Epithelial cell of esophagus (primary cell): ENCODE measurements around the gene MAML3.
A peak's percentile ranks its signal among the peaks of the same experiment; 100 is the strongest.

ENCODE experiments used
- DNase-seq: peaks from one replicate; pipeline ENCODE4 v3.0.0; 2010; ENCODE audit warnings: low read depth
- H3K4me3 ChIP-seq: 2 replicates; pipeline ENCODE4 v1.5.1; 2011; ENCODE audit warnings: mild to moderate bottlenecking, low read length, control low read depth
- TF ChIP-seq, protein P1 (sequence below): IDR thresholded peaks from 2 replicates; pipeline ENCODE4 v1.5.1; 2011; ENCODE audit warnings: low read depth, mild to moderate bottlenecking, low read length, control low read depth, inconsistent platforms; ENCODE audit not compliant: insufficient read depth; ENCODE audit errors: missing control alignments

Gene MAML3

DNA sequence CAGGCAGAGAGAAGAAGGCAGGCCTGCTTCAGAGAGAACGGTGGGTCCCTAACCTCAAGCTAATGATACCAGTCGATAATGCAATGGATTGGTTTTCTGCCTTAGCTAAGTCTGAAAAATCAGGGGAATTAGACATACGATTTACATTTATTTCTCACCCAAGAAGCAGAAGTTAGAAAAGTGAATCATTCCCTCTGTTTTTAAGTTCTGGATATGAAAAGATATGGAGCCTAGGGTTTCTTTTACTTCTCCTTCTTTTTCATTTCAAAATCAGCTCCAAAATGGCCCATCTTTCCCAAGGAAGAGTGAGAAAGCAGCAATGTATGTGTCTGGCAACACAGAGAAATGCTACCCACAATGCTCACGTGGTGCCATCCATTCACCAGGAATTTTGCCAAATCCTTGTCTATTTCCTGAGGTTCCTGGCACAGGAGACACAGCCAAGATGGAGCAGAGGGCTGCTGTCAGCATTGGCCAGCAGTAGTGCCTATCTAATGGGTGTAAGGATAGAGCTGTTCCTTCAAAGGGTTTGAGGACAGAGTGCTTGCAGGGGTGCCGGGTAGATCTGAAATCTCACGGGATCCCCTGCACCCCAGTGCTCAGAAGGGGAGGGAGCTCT lies 231.5 kb downstream of the MAML3 start:
- DNase-seq: peak; percentile 16
- TF ChIP-seq, protein P1, sequence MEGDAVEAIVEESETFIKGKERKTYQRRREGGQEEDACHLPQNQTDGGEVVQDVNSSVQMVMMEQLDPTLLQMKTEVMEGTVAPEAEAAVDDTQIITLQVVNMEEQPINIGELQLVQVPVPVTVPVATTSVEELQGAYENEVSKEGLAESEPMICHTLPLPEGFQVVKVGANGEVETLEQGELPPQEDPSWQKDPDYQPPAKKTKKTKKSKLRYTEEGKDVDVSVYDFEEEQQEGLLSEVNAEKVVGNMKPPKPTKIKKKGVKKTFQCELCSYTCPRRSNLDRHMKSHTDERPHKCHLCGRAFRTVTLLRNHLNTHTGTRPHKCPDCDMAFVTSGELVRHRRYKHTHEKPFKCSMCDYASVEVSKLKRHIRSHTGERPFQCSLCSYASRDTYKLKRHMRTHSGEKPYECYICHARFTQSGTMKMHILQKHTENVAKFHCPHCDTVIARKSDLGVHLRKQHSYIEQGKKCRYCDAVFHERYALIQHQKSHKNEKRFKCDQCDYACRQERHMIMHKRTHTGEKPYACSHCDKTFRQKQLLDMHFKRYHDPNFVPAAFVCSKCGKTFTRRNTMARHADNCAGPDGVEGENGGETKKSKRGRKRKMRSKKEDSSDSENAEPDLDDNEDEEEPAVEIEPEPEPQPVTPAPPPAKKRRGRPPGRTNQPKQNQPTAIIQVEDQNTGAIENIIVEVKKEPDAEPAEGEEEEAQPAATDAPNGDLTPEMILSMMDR: no peak
- no peak overlapping the region for H3K4me3 ChIP-seq

DNA sequence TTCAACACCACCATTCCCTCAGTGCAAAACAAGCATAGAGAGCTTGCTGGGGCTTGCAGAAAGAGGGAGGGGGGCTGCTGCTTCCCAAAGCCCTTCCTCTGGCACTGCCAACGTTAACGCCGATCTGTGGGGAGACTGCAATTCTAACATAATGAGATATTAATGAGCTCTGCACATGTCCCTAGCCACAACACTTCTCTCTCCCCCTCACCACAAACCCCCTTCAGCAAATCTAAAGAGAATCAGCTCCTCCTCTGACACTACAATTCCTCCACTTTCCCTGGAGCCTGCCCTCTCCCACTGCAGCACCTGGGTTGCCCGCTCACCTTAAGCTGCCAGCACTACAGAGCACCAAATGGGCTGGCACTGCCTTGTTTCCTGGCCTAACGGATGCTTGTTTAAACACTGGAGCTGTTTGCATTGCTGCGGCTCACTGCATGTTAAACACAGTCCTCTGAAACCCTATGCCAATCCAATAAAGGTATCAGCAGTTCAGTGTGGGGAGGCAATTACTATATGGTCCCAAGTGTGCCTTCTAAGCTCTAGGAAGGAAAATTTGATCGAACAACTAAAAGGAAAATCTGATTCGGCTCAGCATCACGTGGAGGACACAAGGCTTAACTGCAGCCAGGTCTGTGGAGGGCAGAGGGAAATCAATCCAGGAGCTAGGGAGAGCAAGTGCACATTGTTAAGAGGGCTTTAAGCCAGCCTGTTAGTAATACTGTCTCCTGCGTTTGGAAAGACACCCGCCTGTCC lies 232.4 kb downstream of the MAML3 start:
- no peak overlapping the region for H3K4me3 ChIP-seq
- no peak for DNase-seq
- TF ChIP-seq, protein P1: no peak

DNA sequence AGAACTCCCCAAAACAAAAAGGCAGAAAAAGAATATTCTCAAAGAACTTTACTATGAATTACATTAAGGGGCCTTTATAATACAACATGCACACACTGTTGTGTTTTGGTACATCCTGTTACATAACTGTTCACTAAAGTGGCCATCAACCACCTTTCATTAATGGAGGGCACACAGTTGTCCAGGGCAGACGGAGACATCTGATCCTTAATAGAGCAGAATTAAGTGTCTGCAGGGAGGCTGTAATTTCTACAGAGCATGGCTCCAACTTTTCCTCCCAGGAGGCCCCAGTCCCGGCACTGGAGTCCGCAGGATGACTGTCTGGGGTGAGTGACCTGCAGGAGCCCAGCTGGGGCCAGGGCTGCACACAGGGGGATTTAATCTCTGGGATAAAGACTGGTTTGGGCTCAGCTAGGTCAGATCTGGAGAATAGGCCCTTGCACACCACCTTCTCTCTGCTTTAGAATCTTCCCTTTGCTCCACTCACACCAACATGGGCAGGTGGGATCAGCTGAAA lies 233.4 kb downstream of the MAML3 start:
- no peak overlapping the region for H3K4me3 ChIP-seq
- TF ChIP-seq, protein P1: no peak
- DNase-seq: no peak

DNA sequence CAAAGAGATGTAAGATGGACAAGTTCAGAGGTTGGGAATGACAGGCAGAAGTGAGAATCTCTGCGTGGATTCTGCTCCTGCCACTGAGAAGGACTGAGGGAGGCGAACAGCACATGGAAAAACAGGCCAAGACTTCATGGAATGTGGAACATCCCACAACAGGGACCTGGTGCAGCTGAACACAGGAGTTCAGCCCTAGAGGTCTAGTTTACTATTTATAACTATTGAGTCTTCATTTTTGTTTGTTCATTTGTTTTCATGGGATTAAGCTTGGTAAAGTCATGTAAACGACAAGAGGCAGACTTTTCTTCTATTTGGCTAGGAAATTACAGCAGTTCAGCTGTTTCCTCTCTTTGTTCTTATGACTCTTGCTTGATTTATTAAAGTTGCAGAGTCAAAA lies 234.5 kb downstream of the MAML3 start:
- no peak overlapping the region for H3K4me3 ChIP-seq
- DNase-seq: no peak
- TF ChIP-seq, protein P1: no peak

DNA sequence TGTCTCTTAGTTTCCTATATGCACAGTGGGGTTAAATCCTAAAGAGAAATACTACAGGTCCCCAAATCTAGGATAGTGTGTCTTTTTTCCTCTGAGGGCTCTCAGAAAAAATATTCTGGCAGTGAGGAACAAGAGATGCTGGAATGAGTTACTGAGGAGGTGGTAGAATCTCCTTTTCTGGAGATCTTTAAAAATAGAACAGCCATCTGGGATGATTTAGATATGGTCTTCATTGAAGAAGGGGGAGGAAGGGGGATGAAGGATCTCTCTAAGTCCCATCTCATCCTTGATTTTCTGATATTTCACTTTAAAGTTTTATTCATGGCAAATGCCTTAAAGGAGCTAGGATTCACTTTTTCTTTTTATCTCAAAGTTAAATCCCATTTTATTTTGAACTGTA lies 235.0 kb downstream of the MAML3 start:
- no peak for DNase-seq
- no peak overlapping the region for H3K4me3 ChIP-seq
- TF ChIP-seq, protein P1: no peak

DNA sequence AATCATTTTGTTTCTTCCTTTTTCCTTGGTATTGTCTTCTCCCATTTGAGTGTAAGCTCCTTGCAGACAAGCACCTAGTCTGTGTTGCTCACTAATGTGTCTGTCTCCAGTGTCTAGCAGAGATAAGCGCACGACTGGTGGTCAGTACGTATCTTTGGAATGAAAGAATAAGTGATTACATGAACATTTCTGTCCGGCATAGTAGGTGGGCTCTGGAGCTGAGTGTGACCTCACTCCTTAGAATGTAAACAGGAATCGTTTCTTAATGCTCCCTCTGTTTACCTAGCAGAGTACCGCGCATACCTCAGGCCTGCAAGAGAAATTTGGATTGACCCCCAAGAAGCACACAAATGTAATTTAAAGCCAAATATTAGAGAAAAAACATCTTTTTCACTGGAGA lies 235.4 kb downstream of the MAML3 start:
- TF ChIP-seq, protein P1: no peak
- H3K4me3 ChIP-seq: no peak overlapping the region
- DNase-seq: no peak

DNA sequence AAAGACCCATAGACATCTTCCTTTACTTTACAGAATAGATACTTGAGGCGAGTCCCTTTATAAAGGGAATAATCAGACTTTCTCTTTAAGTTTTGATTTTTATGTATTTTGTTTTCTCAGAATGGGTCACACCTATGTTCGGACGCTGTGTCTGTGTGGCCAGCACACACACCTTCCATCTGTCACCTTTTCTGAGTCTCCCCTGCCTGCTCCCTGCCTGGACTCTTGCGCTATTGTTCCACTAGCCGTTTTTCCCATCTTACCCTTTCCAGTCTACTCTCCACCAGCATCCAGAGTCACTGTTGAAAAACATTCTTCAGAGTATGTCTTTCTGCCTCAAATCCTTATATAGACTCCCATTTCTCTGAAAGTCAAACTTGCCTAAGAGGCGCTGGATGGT lies 236.1 kb downstream of the MAML3 start:
- TF ChIP-seq, protein P1: no peak
- no peak overlapping the region for H3K4me3 ChIP-seq
- DNase-seq: no peak
